NCI-H1694 (cell line): ENCODE results near the gene EIF4G1.
"Not testable (repeated sequence)": the region's sequence is repeated elsewhere in the genome, so short reads cannot be mapped to it uniquely, and the experiment has no call there.

Experiments used
- DNase-seq: peaks from one replicate; lab custom pipeline; 2025; lab: John Stamatoyannopoulos, UW

EIF4G1 gene

DNA sequence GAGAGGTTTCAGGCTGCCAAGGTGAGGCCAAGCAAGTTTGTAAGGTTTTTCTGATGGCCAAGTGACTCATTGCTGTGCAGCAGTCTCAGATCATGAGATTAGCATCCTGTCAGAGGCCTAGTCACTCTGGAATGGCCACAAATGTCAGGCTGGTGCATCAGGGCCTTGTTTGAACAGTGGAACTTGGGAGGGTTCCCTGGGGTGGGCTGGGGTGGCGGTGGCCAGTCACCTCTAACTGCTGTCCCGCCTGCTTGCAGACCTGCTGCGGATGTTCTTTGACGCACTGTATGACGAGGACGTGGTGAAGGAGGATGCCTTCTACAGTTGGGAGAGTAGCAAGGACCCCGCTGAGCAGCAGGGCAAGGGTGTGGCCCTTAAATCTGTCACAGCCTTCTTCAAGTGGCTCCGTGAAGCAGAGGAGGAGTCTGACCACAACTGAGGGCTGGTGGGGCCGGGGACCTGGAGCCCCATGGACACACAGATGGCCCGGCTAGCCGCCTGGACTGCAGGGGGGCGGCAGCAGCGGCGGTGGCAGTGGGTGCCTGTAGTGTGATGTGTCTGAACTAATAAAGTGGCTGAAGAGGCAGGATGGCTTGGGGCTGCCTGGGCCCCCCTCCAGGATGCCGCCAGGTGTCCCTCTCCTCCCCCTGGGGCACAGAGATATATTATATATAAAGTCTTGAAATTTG, 20.2 kb downstream of the EIF4G1 start:
- DNase-seq: no peak

DNA sequence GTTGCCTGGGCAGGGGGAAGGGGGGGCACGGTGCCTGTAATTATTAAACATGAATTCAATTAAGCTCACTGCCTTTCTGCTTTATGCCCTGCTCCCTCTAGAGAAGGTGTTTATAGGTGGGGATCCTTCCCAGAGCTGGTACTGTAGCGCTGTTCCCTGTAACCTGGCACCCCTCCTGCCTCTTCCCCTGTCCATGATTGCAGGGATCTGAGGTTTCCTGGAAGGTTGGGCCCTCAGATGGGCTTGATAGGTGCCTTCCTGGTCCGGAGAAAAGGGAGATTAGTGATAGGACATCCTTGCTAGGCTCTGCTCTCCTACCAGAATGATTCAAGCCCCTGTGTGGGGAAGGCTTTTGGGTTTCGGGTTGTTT, 20.9 kb downstream of the EIF4G1 start:
- DNase-seq: no peak

DNA sequence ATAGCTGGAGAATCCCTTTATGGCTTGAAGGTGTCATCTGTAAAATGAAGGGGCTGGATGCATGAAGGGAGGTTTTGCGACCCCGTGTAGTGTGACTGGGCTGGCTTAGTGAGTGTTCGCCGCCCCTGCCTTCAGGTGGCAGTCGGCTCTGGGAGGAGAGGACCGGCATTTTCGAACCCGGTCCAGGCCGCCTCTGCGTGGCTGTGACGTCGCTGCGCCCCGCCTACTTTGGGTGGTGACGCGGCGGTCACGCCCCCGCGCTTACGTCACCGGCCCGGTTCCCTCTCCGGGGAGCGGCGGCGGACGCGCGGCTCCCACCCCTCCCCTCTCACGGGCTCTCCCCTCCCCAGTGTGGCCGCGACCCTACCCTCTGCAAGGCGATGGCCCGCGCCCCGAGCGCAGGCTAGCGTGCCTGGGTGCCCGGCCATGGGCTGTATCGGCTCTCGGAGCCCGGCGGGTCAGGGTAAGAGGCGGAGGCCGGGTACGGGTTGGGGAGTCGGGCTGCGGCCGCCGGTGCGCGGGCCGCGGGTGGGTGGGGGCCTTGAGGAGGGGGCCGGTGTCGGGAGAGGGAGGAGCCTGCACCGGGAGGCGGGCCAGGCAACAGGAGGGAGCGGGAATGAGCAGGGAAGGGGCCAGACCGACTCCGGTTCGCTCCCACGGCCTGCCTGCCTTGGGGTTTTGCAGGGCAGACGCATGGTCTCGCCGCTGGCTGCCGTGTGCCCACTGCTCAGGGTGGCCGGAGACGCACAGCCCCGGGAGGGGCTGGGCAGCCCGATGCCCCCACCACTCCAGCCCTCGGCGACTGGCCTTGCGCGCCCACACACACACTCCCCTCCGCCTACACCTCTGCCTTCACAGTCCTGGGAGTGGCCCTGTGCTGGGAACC, 21.5 kb downstream of the EIF4G1 start:
- peak; percentile 42 for DNase-seq

DNA sequence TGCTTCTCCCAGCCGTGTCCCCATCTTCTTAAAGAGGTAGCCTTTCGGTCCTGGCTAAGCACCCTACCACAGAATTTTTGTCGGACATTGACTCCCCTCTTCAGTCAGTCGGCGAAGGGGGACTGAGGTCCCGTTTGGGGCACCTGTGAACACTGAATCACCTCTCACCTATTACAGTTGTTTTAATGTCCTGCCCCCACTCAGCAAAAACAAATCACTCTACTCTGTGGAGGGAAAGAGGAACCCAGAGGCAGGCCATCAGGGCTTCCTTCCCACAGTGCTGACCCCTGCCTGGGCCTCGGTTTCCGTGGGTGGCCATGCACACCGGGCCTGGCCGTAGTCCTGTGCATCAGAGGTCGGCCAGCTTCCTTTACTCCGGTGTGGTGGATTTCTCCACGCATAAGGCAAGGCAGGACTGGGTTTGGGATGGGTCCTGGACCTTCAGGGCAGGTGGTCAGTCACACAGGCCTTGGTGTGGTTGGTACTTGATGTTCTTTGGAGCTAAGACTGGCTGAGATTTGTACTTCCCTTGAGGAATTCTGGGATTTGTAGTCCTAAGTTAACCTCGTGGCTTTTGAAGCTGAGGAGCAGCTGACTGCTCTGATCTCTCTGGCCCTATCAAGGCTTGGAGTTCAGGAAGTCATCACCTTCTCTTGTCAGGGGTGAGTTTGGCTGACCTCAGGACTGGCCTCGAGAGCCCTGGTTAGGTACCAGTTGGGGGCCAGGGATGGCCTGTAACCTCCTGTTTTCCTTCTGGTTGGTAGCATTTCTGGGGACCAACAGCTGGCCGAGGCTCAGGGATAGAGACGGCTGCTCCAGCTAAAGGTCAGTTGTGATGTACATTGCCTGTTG, 22.4 kb downstream of the EIF4G1 start:
- DNase-seq: peak; percentile 60

DNA sequence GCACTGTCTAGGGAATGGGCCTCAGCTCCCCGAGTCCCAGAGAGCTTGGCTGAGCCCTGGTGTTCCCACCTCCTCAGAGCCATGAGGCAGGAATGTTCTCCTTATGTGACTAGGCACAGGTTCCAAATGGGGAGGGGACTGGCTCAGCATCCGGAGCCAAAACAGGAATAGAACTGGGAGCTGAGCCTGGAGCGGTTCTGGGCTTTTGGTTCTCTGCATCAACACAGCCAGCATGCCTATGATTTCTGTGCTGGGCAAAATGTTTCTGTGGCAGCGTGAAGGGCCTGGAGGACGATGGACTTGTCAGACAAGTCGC, 23.0 kb downstream of the EIF4G1 start, which contains the start of gene FAM131A:
Gene FAM131A (plus strand): TSS at position 202 of the 316 bp plus-strand sequence. CDS start 31 bp downstream, at position 233.
- DNase-seq: peak; percentile 50

DNA sequence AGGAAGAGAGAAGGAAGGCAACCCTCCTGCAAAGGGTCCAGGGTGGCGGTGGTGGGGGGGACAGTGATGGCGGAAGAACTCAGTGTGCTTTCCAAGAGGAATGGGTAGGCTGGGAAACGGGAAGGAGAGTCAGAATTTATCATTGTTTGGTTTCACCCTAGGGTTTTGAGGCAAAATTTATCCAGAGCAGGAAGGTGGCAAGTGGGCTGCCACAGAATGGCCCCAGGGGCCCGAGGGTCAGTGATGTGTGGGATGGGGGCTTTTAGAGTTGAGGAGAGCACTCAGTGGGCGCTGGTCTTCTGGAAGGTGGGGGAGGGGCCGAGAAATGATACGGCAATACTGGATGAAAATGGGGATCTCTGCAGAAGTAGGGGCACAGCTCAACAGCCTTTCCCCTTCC, 23.6 kb downstream of the EIF4G1 start:
- no peak for DNase-seq

DNA sequence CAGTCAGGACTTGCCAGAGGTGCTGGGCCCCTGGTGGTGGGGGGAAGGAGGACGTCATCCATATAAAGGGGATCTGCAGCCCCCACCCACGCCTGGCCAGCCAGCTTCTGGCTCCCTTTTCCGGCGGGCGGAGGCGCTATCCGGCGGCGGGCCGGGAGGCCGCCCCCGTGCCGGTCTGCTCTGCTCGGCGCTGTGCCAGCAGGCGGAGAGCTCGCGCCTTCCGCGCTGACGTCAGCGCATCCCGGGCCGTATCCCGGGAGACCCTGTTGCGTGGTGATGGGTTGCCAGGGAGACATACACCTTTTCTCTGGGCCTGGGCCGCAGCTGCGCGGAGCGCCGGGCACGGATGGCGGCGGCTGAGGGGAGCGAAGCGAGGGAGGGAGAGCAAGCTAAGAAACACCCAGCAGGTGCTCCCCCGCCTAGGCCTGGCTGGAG, 24.1 kb downstream of the EIF4G1 start:
- peak; percentile 86 for DNase-seq

DNA sequence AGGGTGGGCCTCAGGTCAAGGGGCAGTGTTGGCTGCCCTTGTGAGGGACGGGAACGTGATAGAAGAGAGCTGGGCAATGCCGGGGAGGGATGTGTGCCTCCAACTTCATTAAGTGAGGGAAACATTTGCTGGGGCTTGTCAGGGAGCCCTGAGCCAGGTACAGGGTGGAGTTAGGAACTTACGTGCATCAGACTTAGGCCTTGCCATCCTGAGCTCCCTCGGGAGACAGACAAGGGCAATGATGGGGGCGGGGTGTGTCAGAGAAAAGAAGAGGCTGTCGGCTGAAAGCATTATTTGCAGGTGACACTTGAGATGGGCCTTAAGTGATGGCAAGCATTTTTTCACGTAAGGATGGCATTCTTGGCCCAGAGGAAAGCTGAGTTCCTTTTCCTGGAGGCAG, 24.6 kb downstream of the EIF4G1 start:
- no peak for DNase-seq

DNA sequence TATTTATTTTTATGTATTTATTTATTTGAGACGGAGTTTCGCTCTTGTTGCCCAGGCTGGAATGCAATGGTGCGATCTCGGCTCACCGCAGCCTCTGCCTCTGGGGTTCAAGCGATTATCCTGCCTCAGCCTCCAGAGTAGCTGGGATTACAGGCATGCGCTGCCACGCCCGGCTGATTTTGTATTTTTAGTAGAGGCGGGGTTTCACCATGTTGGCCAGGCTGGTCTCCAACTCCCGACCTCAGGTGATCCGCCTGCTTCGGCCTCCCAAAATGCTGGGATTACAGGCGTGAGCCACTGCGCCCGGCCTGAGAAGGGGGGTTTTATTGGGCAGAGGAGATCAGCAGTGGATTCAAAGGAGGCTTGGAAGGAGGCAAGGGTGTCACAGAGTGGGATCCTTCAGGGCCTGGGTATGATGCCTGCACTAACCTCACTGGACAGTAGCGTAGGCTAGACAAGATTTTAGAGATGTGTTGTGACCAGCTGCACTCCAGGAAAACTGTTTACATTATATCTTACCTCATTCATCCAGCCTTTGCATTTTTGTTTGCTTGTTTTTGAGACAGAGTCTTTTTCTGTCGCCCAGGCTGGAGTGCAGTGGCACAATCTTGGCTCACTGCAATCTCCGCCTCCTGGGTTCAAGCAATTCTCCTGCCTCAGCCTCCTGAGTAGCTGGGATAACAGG, 25.2 kb downstream of the EIF4G1 start:
- DNase-seq: not testable (repeated sequence)

DNA sequence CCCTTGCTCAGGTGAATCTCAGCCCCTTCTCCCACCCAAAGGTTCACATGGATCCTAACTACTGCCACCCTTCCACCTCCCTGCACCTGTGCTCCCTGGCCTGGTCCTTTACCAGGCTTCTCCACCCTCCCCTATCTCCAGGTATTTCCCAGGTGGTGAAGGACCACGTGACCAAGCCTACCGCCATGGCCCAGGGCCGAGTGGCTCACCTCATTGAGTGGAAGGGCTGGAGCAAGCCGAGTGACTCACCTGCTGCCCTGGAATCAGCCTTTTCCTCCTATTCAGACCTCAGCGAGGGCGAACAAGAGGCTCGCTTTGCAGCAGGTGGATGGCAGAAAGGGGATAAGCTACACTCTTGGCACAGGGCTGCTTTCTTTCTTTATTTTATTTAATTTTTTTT, 27.5 kb downstream of the EIF4G1 start:
- no peak for DNase-seq

DNA sequence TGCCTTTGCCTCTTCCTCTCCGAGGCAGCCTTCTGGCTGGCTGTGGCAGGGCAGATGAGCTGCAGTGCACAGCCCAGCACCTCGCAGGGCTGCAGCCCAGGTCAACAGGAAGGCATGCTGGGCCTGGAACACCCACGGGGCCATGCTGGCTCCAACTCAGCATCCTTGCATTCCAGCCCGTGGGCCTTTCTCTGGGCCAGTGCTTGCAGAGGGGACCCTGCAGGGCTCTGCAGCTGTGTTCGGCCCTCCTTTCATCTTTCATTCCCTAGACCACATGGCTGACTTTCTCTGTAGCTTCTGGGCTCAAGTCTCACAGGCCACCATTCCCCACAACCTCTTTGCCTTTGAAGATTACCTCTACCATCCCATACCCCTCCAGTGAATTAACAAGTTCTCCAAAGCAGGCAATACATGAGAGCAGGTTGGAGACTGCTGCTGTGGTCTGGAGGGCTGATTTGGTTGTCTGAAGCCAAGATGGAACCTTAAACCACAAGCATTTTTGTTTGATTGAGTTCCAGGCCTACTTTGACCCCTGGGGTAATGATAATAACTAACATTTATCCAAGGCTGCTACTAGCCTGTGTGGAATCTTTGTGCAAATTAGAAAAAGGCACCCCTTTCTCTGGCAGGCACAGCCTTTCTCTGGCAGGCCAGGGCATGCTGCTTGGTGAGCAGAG, 28.9 kb downstream of the EIF4G1 start:
- DNase-seq: no peak

DNA sequence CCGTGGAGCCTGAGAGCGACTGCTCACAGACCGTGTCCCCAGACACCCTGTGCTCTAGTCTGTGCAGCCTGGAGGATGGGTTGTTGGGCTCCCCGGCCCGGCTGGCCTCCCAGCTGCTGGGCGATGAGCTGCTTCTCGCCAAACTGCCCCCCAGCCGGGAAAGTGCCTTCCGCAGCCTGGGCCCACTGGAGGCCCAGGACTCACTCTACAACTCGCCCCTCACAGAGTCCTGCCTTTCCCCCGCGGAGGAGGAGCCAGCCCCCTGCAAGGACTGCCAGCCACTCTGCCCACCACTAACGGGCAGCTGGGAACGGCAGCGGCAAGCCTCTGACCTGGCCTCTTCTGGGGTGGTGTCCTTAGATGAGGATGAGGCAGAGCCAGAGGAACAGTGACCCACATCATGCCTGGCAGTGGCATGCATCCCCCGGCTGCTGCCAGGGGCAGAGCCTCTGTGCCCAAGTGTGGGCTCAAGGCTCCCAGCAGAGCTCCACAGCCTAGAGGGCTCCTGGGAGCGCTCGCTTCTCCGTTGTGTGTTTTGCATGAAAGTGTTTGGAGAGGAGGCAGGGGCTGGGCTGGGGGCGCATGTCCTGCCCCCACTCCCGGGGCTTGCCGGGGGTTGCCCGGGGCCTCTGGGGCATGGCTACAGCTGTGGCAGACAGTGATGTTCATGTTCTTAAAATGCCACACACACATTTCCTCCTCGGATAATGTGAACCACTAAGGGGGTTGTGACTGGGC, 30.3 kb downstream of the EIF4G1 start:
- no peak for DNase-seq

DNA sequence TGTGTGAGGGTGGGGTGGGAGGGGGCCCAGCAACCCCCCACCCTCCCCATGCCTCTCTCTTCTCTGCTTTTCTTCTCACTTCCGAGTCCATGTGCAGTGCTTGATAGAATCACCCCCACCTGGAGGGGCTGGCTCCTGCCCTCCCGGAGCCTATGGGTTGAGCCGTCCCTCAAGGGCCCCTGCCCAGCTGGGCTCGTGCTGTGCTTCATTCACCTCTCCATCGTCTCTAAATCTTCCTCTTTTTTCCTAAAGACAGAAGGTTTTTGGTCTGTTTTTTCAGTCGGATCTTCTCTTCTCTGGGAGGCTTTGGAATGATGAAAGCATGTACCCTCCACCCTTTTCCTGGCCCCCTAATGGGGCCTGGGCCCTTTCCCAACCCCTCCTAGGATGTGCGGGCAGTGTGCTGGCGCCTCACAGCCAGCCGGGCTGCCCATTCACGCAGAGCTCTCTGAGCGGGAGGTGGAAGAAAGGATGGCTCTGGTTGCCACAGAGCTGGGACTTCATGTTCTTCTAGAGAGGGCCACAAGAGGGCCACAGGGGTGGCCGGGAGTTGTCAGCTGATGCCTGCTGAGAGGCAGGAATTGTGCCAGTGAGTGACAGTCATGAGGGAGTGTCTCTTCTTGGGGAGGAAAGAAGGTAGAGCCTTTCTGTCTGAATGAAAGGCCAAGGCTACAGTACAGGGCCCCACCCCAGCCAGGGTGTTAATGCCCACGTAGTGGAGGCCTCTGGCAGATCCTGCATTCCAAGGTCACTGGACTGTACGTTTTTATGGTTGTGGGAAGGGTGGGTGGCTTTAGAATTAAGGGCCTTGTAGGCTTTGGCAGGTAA, 31.1 kb downstream of the EIF4G1 start:
- DNase-seq: peak; percentile 59

DNA sequence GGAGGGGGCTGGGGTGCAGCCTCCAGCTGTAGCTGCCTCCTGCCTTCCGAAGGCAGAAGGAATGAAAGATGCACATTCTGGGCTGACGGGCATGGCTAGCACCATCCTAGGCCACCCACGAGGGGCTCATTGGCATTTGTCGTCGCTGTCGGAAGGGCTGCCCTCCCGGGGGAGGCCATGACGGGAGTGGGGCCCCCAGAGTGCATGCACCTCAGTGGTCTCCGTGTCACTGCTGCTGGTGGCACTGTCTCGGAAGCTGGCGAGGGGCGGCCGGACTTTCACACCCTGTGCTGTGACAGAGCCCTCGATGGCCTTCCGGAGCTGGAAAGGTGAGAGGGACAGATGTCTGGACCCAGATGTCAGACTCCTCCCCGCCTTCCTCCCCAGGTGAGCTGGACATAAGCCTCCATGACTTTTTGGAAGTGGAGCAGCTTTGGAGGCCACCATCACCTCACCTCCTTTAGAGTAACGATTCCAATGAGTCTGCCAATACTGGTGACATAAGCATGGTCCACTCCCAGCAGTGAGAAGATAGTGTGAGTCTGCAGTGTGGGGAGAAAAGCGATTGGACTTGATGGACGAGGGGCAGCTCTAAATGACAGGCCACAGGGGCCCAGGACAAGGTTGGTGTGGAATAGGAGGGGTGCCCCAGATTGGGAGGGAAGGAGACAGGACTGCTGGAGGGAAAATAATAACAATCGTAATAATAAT, 32.2 kb downstream of the EIF4G1 start:
- DNase-seq: no peak

DNA sequence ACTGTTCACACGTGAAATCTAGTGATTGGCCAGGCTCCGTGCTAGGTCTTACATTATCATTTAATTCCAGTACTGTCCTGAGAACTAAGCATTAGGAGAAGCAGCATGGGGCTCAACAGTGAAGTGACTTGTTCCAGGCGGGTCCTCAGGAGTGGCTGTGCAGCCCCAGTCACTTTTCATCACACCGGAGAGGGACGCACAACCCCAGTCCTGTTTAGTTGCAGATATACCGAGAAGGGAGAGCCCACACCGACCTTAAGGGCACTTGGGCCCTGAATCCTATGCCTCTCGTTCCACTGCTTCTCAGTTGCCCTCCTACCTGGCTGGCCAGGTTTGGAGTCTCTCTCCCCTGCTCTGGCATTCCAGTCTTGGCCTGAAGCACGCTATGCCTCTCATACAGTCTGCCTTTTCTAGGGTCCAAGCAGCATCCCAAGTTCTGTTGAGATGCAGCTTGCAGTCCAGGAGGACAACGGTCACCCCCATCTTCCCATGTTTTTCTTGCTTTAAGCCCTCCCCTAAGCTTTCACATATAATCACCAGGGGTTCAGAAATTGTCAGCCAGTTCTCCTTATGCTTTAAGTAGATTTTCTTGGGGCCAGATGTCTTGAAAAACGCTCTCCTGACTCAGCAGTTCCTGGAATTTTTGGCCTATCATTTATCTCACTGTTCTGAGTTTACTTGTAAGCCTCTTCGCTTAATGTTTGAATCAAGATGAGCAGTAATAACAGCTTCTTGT, 33.1 kb downstream of the EIF4G1 start:
- no peak for DNase-seq

DNA sequence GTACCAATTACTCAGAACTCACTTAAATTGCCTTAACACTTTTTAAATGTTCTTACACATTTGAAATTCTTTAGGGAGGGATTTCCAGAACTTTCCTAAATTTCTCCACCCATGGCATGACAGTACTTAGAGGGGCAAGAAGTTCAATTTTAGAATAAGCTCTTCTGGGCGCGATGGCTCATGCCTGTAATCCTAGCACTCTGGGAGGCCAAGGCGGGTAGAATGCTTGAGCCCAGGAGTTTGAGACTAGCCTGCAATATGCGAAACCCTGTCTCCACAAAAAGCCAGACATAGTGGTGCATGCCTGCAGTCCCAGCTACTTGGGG, 33.6 kb downstream of the EIF4G1 start:
- DNase-seq: no peak

DNA sequence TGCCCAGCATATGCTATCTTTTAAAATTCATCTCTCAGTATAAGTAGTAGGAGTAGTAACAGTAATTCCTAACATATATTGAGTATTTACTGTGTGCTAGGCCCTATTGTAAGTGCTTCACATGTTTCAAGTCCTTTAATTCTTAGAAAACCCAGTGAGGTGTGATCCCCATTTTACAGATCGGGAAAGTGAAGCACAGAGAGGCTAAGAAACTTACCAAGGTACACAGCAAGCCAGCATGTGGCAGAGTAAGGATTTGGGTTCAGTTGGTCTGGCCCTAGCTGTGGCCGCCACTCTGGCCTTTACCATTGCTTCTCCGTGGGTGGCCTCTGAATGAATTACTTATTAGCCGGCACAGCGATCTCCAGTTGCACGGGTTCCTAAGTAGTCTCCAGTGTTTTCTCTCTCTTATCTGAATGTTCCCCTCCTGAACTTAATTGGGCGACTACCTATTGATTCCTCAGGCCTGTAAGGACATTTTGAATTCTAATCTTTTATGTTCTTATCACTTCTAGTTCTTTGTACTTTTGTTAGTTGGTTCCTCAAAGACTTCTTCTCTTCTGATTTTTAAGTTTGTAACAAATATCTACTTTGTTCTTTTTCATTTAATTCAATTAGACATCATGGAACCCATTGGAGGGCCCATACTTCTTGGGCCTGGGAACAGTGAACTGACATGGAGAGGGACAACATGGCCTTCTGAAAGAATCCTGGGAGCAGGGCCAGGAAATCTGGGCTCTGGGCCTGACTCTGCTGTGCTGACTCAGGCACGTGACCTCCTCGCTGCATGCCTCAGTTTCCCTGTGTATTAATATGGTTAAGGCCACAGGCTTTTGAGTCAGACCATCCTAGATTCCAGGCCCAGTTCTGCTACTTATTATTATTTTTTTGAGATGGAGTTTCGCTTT, 35.4 kb downstream of the EIF4G1 start:
- no peak for DNase-seq
